Uterus (tissue), 4 donors: ENCODE results near the gene RABGGTA. TPM values are rescaled to one million over a fixed set of nuclear protein-coding genes. Genes with fewer than 3 reads are reported as not detected.

ENCODE experiments used
- DNase-seq, 2 donors: peaks; one replicate each; pipeline ENCODE4 v3.0.0-alpha.2; 2019 to 2020
- H3K27ac ChIP-seq, 2 donors: fragments of 200-600 bp; sonication (generic); 1 replicate in 1 of 2; 2 replicates in 1 of 2; pipeline ENCODE4 v1.5.1; 2016 to 2018
- H3K27me3 ChIP-seq, 2 donors: fragments of 200-600 bp; sonication (generic); one replicate each; pipeline ENCODE4 v1.5.1; 2018 to 2019; ENCODE audit warnings: control low read depth in 1 of 2
- H3K36me3 ChIP-seq, 2 donors: fragments of 200-600 bp; sonication (generic); one replicate each; pipeline ENCODE4 v1.5.1; 2019; ENCODE audit warnings: control low read depth in 1 of 2
- H3K4me1 ChIP-seq, 2 donors: fragments of 200-600 bp; sonication (generic); one replicate each; pipeline ENCODE4 v1.5.1; 2018 to 2019; ENCODE audit warnings: control low read depth in 1 of 2
- H3K4me3 ChIP-seq, 2 donors: fragments of 200-600 bp; sonication (generic); 1 replicate in 1 of 2; 2 replicates in 1 of 2; pipeline ENCODE4 v1.5.1; 2018 to 2019; ENCODE audit warnings: mild to moderate bottlenecking in 1 of 2
- H3K9me3 ChIP-seq, 2 donors: fragments of 200-600 bp; sonication (generic); one replicate each; pipeline ENCODE4 v1.5.1; 2019; ENCODE audit warnings: control low read depth in 1 of 2
- POLR2A ChIP-seq, 2 donors: fragments of 450-650 bp; IDR thresholded peaks; one replicate each; pipeline ENCODE4 v1.6.1; 2016; ENCODE audit warnings: antibody characterized with exemption in 2 of 2, mild to moderate bottlenecking in 1 of 2, moderate library complexity in 1 of 2
- intact Hi-C: fragments of 100-400 bp; cut with DNase I; formaldehyde crosslinking; loops from one replicate; pipeline ENCODE4 v1.15.1; 2023; ENCODE audit warnings: low total_unique reads
- total RNA-seq, 4 donors: library from RNA; depleted of rRNA in 3 of 4; stranded (reverse); fragments of >200 nt in 3 of 4; gene quantifications; one replicate each; pipeline versions ENCODE4 v1.1.0 to v1.2.4, GENCODE V29; 2014 to 2023
- TF ChIP-seq, protein P1 (sequence below), 4 experiments: fragments of 200-600 bp in 2 of 4; fragments of 450-650 bp in 2 of 4; sonication (generic) in 2 of 4; IDR thresholded peaks; one replicate each; pipeline ENCODE4 v1.5.1; 2016 to 2019; ENCODE audit warnings: antibody characterized with exemption in 4 of 4, mild to moderate bottlenecking in 2 of 4, moderate library complexity in 1 of 4
- donor health status: DM: yes; HTN: yes; CAD: no.

Gene RABGGTA
- total RNA-seq, 4 donors from 2014 or later = 9.2 to 67.9 (median 23.2) TPM

DNA sequence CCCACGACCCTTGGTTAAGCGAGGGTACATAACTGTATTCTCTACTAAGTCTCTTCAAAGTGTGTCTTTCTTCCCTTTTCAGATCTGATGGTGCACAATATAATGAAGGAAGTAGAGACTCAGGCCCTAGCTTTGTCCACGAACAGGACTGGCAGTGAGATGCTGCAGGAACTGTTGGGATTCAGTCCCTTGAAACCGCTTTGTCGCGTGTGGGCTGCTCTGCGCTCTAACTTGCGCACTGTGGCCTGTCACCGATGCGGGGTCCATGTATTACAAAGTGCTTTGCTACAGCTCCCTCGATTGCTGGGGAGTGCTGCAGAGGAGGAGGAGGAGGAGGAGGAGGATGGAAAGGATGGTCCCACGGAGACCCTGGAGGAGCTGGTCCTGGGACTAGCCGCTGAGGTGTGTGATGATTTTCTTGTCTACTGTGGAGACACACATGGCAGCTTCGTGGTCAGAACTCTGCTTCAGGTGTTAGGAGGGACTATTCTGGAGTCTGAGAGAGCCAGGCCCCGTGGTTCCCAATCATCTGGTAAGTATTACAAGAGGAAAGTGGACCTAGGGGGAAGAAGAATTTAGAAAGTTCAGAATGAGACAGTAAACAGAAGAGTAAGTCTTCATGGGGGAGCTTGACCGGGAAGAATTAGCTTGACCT lies 29.1 kb upstream of the RABGGTA start:
- no peak for TF ChIP-seq POLR2A (IDR thresholded peaks at IDR 0.05)
- TF ChIP-seq, protein P1, sequence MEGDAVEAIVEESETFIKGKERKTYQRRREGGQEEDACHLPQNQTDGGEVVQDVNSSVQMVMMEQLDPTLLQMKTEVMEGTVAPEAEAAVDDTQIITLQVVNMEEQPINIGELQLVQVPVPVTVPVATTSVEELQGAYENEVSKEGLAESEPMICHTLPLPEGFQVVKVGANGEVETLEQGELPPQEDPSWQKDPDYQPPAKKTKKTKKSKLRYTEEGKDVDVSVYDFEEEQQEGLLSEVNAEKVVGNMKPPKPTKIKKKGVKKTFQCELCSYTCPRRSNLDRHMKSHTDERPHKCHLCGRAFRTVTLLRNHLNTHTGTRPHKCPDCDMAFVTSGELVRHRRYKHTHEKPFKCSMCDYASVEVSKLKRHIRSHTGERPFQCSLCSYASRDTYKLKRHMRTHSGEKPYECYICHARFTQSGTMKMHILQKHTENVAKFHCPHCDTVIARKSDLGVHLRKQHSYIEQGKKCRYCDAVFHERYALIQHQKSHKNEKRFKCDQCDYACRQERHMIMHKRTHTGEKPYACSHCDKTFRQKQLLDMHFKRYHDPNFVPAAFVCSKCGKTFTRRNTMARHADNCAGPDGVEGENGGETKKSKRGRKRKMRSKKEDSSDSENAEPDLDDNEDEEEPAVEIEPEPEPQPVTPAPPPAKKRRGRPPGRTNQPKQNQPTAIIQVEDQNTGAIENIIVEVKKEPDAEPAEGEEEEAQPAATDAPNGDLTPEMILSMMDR (IDR thresholded peaks at IDR 0.05) = no peak
- Histone ChIP-seq H3K4me1 (no peaks in the 10 kb centered on the region), H3K36me3 (no peaks in the 10 kb centered on the region), H3K4me3 (peak overlapping the region; percentile 90 to 93), H3K27ac (peak overlapping the region; percentile 77 to 85), H3K9me3 (no peaks in the 10 kb centered on the region), H3K27me3 (no peaks in the 10 kb centered on the region)
- DNase-seq = no peak
- intact Hi-C loops = no loop called here

DNA sequence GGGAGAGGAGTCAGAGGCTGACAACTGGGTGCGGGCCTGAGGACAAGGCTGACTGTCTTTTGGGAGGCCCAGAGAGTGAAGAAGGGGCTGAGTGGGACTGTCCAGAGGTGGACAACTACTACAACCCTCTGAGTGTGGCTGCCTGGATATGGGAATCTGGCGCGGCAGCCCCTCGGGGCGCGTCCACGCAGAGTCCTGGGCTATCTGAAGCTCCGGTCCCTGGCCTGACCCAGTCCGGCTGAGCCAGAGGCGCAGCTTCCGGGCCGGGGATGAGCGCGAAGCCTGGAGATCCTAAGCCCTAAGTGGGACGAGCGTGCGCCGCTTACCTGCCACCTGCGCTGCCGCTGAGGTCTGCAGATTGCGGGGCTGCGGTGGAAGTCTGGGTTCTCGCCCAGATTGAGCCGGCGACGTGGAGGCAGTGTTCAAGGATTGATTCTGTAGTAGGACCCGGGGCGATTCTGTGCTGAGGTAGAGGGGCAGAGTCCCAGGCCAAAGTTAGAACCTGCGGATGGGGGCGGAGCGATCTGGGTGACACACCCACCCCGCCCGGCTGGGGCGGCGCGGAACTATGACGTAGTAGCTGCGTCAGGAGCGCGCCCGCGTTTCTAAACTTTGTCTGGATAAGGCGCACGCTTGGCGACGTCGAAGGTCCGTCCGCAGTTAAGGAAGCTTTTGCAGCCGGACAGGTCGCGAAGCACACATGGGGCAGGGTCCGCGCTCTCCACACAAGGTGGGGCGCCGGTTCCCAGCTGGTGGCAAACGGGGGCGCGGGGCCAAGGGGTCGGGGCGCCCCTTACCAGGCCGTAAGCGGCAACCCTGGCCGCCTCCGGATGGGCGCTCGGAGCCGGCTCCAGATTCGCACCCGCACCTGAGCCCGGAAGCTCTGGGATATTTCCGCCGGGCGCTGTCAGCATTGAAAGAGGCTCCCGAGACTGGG lies 28.1 kb upstream of the RABGGTA start, which contains the start of the genes DHRS1 and NOP9:
TSS of gene DHRS1 (minus strand) at position 526 of the 937 bp plus-strand sequence. CDS start 674 bp downstream, outside the sequence.
TSS of gene NOP9 (plus strand) at position 596 of the 937 bp plus-strand sequence. CDS start at position 701, 105 bp downstream.
- Histone ChIP-seq H3K36me3 (no peaks in the 10 kb centered on the region), H3K4me1 (no peaks in the 10 kb centered on the region), H3K9me3 (no peaks in the 10 kb centered on the region), H3K27me3 (no peaks in the 10 kb centered on the region), H3K4me3 (peak within 1 kb of the TSS; percentile 90 to 93), H3K27ac (peak within 1 kb of the TSS; percentile 77 to 85)
- peak; percentile 89 to 92 for DNase-seq
- TF ChIP-seq, protein P1 (IDR thresholded peaks at IDR 0.05) = peak in 2 of 4 experiments; percentile 17 to 21
- peak; percentile 35 to 62 for TF ChIP-seq POLR2A (IDR thresholded peaks at IDR 0.05)
- intact Hi-C loops = loop anchor here (10.0 kb wide), 1 partner anchor 55 kb away; the partner anchor contains the start of gene TINF2

DNA sequence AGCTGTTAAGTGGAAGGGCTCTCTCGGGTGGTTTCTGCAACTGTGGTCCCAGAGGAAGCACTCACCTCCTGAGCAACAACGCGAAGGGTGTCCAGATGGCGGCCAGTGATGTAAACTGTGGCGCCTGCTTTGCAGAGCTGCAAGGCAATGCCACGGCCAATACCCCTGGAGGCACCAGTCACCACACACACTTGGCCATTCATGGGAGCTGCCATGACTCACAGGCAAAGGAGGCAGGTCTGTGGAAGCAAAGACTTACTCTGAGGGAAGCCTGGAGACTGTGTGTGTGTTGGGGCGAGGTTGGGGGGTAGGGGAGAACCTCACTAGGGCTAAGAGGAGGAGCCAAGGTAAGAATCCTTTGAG lies 27.5 kb upstream of the RABGGTA start:
- Histone ChIP-seq H3K27me3 (no peaks in the 10 kb centered on the region), H3K9me3 (no peaks in the 10 kb centered on the region), H3K27ac (peak overlapping the region; percentile 77 to 85), H3K4me1 (no peaks in the 10 kb centered on the region), H3K4me3 (peak overlapping the region; percentile 90 to 93), H3K36me3 (no peaks in the 10 kb centered on the region)
- no peak for DNase-seq
- intact Hi-C loops = loop anchor here (10.0 kb wide), 1 partner anchor 54 kb away; the partner anchor contains the start of gene TINF2
- TF ChIP-seq, protein P1 (IDR thresholded peaks at IDR 0.05) = no peak
- no peak for TF ChIP-seq POLR2A (IDR thresholded peaks at IDR 0.05)

DNA sequence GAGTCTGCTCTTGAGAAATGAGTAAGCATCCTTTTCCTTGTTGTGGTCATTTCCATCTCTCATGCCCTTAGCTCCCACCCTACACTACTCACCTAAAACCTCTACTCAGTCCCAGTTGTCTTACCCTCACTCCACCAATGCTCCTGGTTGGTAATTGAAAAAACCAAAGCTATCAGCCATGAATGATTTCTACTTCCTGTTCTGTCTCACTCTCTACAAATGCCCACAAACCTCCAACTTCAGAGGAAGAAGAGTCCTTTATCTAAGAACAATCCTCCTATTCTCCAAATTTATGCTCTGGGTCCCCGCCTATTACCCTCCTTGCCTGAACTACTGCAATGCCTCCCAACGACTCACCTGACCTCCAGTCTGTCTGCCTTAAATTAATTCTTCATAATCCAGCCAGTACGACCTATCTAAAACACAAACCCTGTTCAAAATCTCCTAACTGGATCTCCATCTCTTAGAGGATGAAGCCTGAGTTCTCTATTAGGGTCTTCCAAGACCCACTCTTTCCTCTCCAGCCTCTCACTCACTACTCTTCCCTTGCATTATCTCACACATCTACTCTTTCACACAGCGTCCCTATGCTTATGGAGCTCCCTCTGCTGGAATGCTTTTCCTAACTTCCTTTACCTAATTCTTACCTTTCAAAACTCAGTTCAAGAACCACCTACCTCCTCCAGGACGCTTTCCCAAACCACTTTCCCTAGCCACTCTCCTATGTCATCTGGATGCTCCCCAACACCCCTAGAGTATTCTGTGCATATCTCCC lies 26.0 kb upstream of the RABGGTA start:
- Histone ChIP-seq H3K9me3 (no peaks in the 10 kb centered on the region), H3K4me1 (no peaks in the 10 kb centered on the region), H3K27me3 (no peaks in the 10 kb centered on the region), H3K36me3 (no peaks in the 10 kb centered on the region), H3K4me3 (no peak overlapping the region), H3K27ac (no peak overlapping the region)
- TF ChIP-seq POLR2A (IDR thresholded peaks at IDR 0.05) = no peak
- TF ChIP-seq, protein P1 (IDR thresholded peaks at IDR 0.05) = no peak
- DNase-seq = no peak
- intact Hi-C loops = loop anchor here (10.0 kb wide), 1 partner anchor 53 kb away; the partner anchor contains the start of gene TINF2
